Esophagus muscularis mucosa (tissue), 3 donors: ENCODE data around the gene MC3R.

ENCODE experiments used
- CTCF ChIP-seq, 3 experiments: fragments of 200-600 bp in 2 of 3; fragments of 450-650 bp in 1 of 3; sonication (generic) in 2 of 3; IDR thresholded peaks; one replicate each; pipeline ENCODE4 v1.5.1; 2017 to 2019; ENCODE audit warnings: antibody characterized with exemption in 3 of 3, mild to moderate bottlenecking in 2 of 3, moderate library complexity in 1 of 3
- POLR2A ChIP-seq: fragments of 450-650 bp; IDR thresholded peaks from one replicate; pipeline ENCODE4 v1.6.1; 2017; ENCODE audit warnings: antibody characterized with exemption, moderate library complexity, mild to moderate bottlenecking, low read depth
- POLR2AphosphoS5 ChIP-seq, 2 donors: sonication (generic); formaldehyde crosslinking; IDR thresholded peaks; one replicate each; pipeline ENCODE4 v1.6.1; 2017; ENCODE audit warnings: antibody characterized with exemption in 2 of 2

GRCh38 chr20:56213321-56213720 lies 35.2 kb upstream of the MC3R start:
- TF ChIP-seq POLR2A (no peak), CTCF (IDR thresholded peaks at IDR 0.05) (no peak), POLR2AphosphoS5 (IDR thresholded peaks at IDR 0.05) (no peak)
